ENCODE measurements around the gene DCDC1. TPM values are rescaled to one million over a fixed set of nuclear protein-coding genes. Genes with fewer than 3 reads are reported as not detected.

DCDC1 gene
- total RNA-seq, 1 donor from 2014 or later, result not detected

GRCh38 chr11:30879322-30880005, 490.1 kb downstream of the DCDC1 start:
- ChIA-PET POLR2A (no interaction called here), CTCF (no interaction called here)
- no peak overlapping the region for H3K4me3 Mint-ChIP-seq
- no peaks in the 10 kb centered on the region for H3K36me3 Mint-ChIP-seq (ENCODE audit: low read depth)
- no peaks in the 10 kb centered on the region for H3K9me3 Mint-ChIP-seq
- H3K27ac Mint-ChIP-seq, result no peak overlapping the region
- DNase-seq, result no peak
- intact Hi-C loops (cut with micrococcal nuclease), result no loop called here
- H3K27me3 Mint-ChIP-seq, result no peaks in the 10 kb centered on the region
- no peak for ATAC-seq (ENCODE audit: low read depth)
- H3K4me1 Mint-ChIP-seq, result no peaks in the 10 kb centered on the region
- no peak for TF ChIP-seq CTCF (IDR thresholded peaks at IDR 0.05)

GRCh38 chr11:30878400-30878799, 491.1 kb downstream of the DCDC1 start:
- Mint-ChIP-seq H3K4me3 (no peak overlapping the region), H3K4me1 (no peaks in the 10 kb centered on the region), H3K27ac (no peak overlapping the region), H3K36me3 (ENCODE audit: low read depth) (no peaks in the 10 kb centered on the region), H3K27me3 (no peaks in the 10 kb centered on the region), H3K9me3 (no peaks in the 10 kb centered on the region)
- ChIA-PET CTCF (no interaction called here), POLR2A (no interaction called here)
- DNase-seq (no peak), ATAC-seq (ENCODE audit: low read depth) (no peak)
- no peak for TF ChIP-seq CTCF (IDR thresholded peaks at IDR 0.05)
- intact Hi-C loops (cut with micrococcal nuclease), result no loop called here

- H3K9me3 Mint-ChIP-seq, result no peaks in the 10 kb centered on the region
- intact Hi-C loops (cut with micrococcal nuclease), result no loop called here
- ChIA-PET POLR2A (no interaction called here), CTCF (no interaction called here)
- H3K4me1 Mint-ChIP-seq, result no peaks in the 10 kb centered on the region
- no peak overlapping the region for H3K4me3 Mint-ChIP-seq
- H3K36me3 Mint-ChIP-seq (ENCODE audit: low read depth), result no peaks in the 10 kb centered on the region
- no peak for TF ChIP-seq CTCF (IDR thresholded peaks at IDR 0.05)
- H3K27ac Mint-ChIP-seq, result no peak overlapping the region
- H3K27me3 Mint-ChIP-seq, result no peaks in the 10 kb centered on the region
- ATAC-seq (ENCODE audit: low read depth) (no peak), DNase-seq (no peak)
These were observed 492.7 kb downstream of the DCDC1 start for GRCh38 chr11:30876663-30877396.

- no peaks in the 10 kb centered on the region for H3K9me3 Mint-ChIP-seq
- ChIA-PET POLR2A (no interaction called here), CTCF (no interaction called here)
- H3K4me3 Mint-ChIP-seq, result no peak overlapping the region
- H3K4me1 Mint-ChIP-seq, result no peaks in the 10 kb centered on the region
- intact Hi-C loops (cut with micrococcal nuclease), result no loop called here
- no peaks in the 10 kb centered on the region for H3K27me3 Mint-ChIP-seq
- TF ChIP-seq CTCF (IDR thresholded peaks at IDR 0.05), result no peak
- ATAC-seq (ENCODE audit: low read depth) (no peak), DNase-seq (no peak)
- H3K27ac Mint-ChIP-seq, result no peak overlapping the region
- H3K36me3 Mint-ChIP-seq (ENCODE audit: low read depth), result no peaks in the 10 kb centered on the region
These were observed 493.3 kb downstream of the DCDC1 start for GRCh38 chr11:30876228-30876627.

GRCh38 chr11:30875806-30876205, 493.7 kb downstream of the DCDC1 start:
- Mint-ChIP-seq H3K4me3 (no peak overlapping the region), H3K4me1 (no peaks in the 10 kb centered on the region), H3K27ac (no peak overlapping the region), H3K27me3 (no peaks in the 10 kb centered on the region), H3K9me3 (no peaks in the 10 kb centered on the region), H3K36me3 (ENCODE audit: low read depth) (no peaks in the 10 kb centered on the region)
- no peak for ATAC-seq (ENCODE audit: low read depth)
- intact Hi-C loops (cut with micrococcal nuclease), result no loop called here
- no peak for DNase-seq
- ChIA-PET POLR2A (no interaction called here), CTCF (no interaction called here)
- no peak for TF ChIP-seq CTCF (IDR thresholded peaks at IDR 0.05)

Data from activated B cell treated with CpG ODN at 0.5 μM for 24 hours (primary cell).